RWPE2 (cell line): ENCODE results near the gene PRCC.

Experiments
- ATAC-seq: fragments of 200-7000 bp; cut with Tn5 transposase; 3 replicates; pipeline ENCODE4 v1.9.1; 2021; ENCODE audit warnings: low read depth
- DNase-seq: peaks from one replicate; pipeline ENCODE4 v3.0.0-alpha.2; 2020; ENCODE audit warnings: low spot score
- H3K27ac ChIP-seq: fragments of 450-650 bp; 2 replicates; pipeline ENCODE4 v1.5.1; 2017; ENCODE audit warnings: mild to moderate bottlenecking; ENCODE audit not compliant: poor library complexity, severe bottlenecking
- H3K27me3 ChIP-seq: fragments of 250-450 bp; sonication (Bioruptor Pico); 2 replicates; pipeline ENCODE4 v1.5.1; 2021; ENCODE audit warnings: mild to moderate bottlenecking, moderate library complexity; ENCODE audit not compliant: insufficient read depth, poor library complexity, severe bottlenecking
- H3K36me3 ChIP-seq: fragments of 250-450 bp; sonication (Bioruptor Pico); 2 replicates; pipeline ENCODE4 v1.5.1; 2020; ENCODE audit warnings: low read depth, mild to moderate bottlenecking, moderate library complexity
- H3K4me1 ChIP-seq: fragments of 250-450 bp; sonication (Bioruptor Pico); 2 replicates; pipeline ENCODE4 v1.5.1; 2021; ENCODE audit warnings: mild to moderate bottlenecking, moderate library complexity; ENCODE audit not compliant: insufficient read depth, poor library complexity, severe bottlenecking
- H3K4me3 ChIP-seq: fragments of 250-450 bp; sonication (Bioruptor Pico); 2 replicates; pipeline ENCODE4 v1.5.1; 2021; ENCODE audit warnings: mild to moderate bottlenecking, moderate library complexity; ENCODE audit not compliant: severe bottlenecking
- H3K9me3 ChIP-seq: fragments of 250-450 bp; sonication (Bioruptor Pico); 2 replicates; pipeline ENCODE4 v1.5.1; 2021; ENCODE audit warnings: mild to moderate bottlenecking, moderate library complexity; ENCODE audit not compliant: severe bottlenecking
- CTCF ChIP-seq: fragments of 450-650 bp; IDR thresholded peaks from one replicate; pipeline ENCODE4 v1.5.1; 2017; ENCODE audit warnings: mild to moderate bottlenecking, moderate library complexity; ENCODE audit not compliant: poor library complexity, severe bottlenecking

Gene PRCC

GRCh38 chr1:156726549-156727226 is 40.6 kb upstream of the PRCC start:
- H3K4me3 ChIP-seq, result peak overlapping the region; percentile 75
- DNase-seq (no peak), ATAC-seq (no peak)
- H3K27ac ChIP-seq, result peak overlapping the region; percentile 73
- H3K9me3 ChIP-seq, result no peaks in the 10 kb centered on the region
- H3K4me1 ChIP-seq, result peaks cover 8% of the 10 kb centered on the region
- peak; percentile 5 for TF ChIP-seq CTCF
- no peaks in the 10 kb centered on the region for H3K27me3 ChIP-seq
- H3K36me3 ChIP-seq, result peaks cover 50% of the 10 kb centered on the region

DNA sequence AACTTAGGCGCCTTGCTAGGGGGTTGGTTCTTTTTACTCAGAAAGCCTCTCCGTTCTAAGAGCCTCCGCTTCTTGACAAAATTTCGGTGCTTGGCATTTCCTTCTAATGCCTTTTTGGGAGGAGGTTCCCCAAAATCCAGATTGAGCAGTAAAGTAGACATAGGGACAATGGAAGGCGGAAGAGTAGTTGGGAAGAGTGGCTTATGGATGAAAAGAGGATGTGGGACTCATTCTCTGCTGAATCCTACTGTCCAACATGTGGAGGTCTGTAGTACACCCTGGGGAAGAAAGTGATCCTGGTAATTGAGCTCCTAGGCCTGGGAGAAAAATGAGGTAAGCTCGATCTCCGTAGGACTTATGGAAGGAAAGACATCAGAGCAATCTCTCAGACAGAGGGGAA is 39.8 kb upstream of the PRCC start:
- peak overlapping the region; percentile 73 for H3K27ac ChIP-seq

DNA sequence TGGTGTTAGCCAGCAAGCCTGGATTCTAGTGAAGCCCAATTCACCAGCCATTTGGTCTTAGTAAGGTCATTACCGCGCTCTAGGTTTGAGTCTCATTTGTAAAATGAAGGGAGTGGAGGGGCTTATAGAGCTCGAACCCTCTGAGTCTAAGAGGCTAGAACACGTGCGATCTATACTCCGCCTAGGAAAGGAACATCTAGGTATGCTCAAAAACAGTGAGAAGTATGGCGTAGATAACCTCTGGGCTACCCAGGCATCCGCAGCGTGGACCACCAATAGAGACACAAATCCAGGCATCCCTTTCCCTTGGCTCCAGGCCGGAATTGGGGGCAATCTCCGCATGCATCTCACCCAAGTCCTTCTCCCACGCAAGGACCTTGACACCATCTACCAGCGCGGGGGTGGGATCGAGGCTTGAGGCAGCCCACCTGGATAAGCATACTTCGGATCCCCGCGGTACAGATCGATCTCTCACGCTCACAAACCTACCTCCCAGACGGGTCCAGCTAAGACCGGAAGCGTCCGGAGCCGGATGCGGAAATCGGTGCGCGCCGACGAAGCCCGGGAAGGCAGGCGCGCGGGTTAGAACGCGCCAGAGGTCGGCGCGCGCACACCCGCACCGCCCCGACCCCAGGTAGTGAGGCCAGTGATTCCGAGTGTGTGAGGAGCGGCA is 39.3 kb upstream of the PRCC start, which contains the start of gene METTL25B:
Gene METTL25B, plus strand, starts transcription at position 544 of the 673 bp plus-strand sequence. CDS start 636 bp downstream, outside the sequence.
- peaks cover 42% of the 10 kb centered on the region for H3K36me3 ChIP-seq
- TF ChIP-seq CTCF, result no peak
- no peaks in the 10 kb centered on the region for H3K27me3 ChIP-seq
- H3K27ac ChIP-seq, result peak within 1 kb of the TSS; percentile 73
- no peaks in the 10 kb centered on the region for H3K9me3 ChIP-seq
- DNase-seq (peak; percentile 90), ATAC-seq (peak; percentile 73)
- peaks cover 8% of the 10 kb centered on the region for H3K4me1 ChIP-seq
- peak within 1 kb of the TSS; percentile 75 for H3K4me3 ChIP-seq

More for the DNA sequence above, 39.8 kb upstream of the PRCC start:
- no peaks in the 10 kb centered on the region for H3K27me3 ChIP-seq
- DNase-seq, result no peak
- peaks cover 44% of the 10 kb centered on the region for H3K36me3 ChIP-seq
- no peak for ATAC-seq
- peaks cover 8% of the 10 kb centered on the region for H3K4me1 ChIP-seq
- peak overlapping the region; percentile 75 for H3K4me3 ChIP-seq
- no peak for TF ChIP-seq CTCF
- no peaks in the 10 kb centered on the region for H3K9me3 ChIP-seq

DNA sequence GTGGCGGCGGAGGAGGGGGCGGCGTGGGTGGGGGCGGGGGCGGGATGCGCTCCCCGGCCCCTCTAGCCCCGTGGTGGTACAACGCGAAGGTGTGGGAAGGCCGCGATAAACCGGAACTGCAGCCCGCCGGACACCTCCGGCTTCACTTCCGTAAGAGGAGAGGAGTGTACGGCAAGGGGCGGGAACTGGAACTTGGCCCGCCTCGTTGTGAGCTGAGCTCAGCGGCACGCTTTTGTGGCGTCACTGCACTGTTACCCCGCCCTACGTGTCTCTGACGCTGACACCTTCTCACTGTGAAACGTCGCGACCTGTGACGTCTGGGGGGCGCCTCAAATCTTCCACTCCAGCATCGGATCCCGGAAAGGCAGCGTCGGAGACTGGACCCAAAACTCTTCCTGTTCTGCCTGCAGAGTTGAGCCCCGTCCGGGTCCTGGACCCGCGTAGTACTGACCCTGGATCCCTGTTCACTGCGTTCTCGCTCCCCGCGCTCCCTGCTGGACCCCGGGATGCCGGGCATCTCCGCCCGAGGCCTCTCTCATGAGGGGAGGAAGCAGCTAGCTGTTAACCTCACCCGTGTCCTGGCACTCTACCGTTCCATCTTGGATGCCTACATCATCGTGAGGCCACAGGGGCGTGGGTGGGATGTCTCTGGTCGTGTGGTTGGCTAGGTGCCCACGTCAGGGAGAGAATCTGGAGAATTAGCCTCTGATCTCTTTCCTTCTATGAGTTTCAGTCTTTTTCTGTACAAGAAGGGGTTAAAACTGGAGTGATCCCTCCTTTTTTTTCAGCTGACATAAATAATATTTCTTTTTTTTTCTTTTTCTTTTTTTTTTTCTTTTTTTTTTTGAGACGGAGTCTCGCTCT is 38.5 kb upstream of the PRCC start, which contains the start of gene ISG20L2:
Gene ISG20L2, minus strand, starts transcription at position 168 of the 864 bp plus-strand sequence. CDS start 1,114 bp downstream, outside the sequence.
- peak within 1 kb of the TSS; percentile 75 for H3K4me3 ChIP-seq
- no peaks in the 10 kb centered on the region for H3K27me3 ChIP-seq
- ATAC-seq (peak; percentile 79), DNase-seq (peak; percentile 97)
- H3K4me1 ChIP-seq, result peaks cover 8% of the 10 kb centered on the region
- TF ChIP-seq CTCF, result no peak
- peak within 1 kb of the TSS; percentile 73 for H3K27ac ChIP-seq
- H3K9me3 ChIP-seq, result no peaks in the 10 kb centered on the region
- H3K36me3 ChIP-seq, result peaks cover 35% of the 10 kb centered on the region
